Astrocyte (in vitro differentiated cells and primary cell): ENCODE data around the gene CD27.
"Not testable (repeated sequence)": the region's sequence is repeated elsewhere in the genome, so short reads cannot be mapped to it uniquely, and the experiment has no call there.

Source experiments
- CTCF ChIP-seq: IDR thresholded peaks from 2 replicates; pipeline ENCODE4 v1.5.1; 2011; ENCODE audit warnings: low read depth, mild to moderate bottlenecking, inconsistent platforms, low read length, moderate library complexity; ENCODE audit not compliant: insufficient read depth
- EZH2 ChIP-seq: IDR thresholded peaks from 2 replicates; pipeline ENCODE4 v1.6.1; 2012; ENCODE audit warnings: mild to moderate bottlenecking, low read length, inconsistent platforms; ENCODE audit not compliant: insufficient read depth

- TF ChIP-seq EZH2, CTCF: not testable (repeated sequence)
Measured at GRCh38 chr12:6467571-6468282, 23.0 kb downstream of the CD27 start.
